Neural progenitor cell (in vitro differentiated cells): ENCODE results near the gene HCN1.

Experiments used
- CTCF ChIP-seq: fragments of 200-600 bp; sonication (generic); IDR thresholded peaks from 2 replicates; pipeline ENCODE4 v1.5.1; 2017; ENCODE audit warnings: antibody characterized with exemption, mild to moderate bottlenecking
- EZH2 ChIP-seq: fragments of 200-600 bp; sonication (generic); IDR thresholded peaks from 2 replicates; pipeline ENCODE4 v1.6.1; 2017; ENCODE audit warnings: antibody characterized with exemption, mild to moderate bottlenecking, moderate library complexity

GRCh38 chr5:45677524-45677923, 18.7 kb downstream of the HCN1 start:
- TF ChIP-seq CTCF (no peak), EZH2 (no peak)
